HL-60 (cell line): ENCODE data around the gene ABCA2.

Source experiments
- DNase-seq, 2 experiments: peaks; one replicate each; pipeline ENCODE4 v3.0.0-alpha.2; 2010 to 2020; ENCODE audit warnings: low read depth in 1 of 2, low spot score in 1 of 2
- H3K27ac ChIP-seq: fragments of 250-450 bp; sonication (Bioruptor Pico); replicated peaks from 2 replicates; pipeline ENCODE4 v1.5.1; 2020; ENCODE audit warnings: mild to moderate bottlenecking, moderate library complexity
- H3K27me3 ChIP-seq: fragments of 250-450 bp; sonication (Bioruptor Pico); 2 replicates; pipeline ENCODE4 v1.5.1; 2021; ENCODE audit warnings: mild to moderate bottlenecking, moderate library complexity; ENCODE audit not compliant: insufficient read depth, poor library complexity, severe bottlenecking
- H3K4me3 ChIP-seq: replicated peaks from 2 replicates; pipeline ENCODE4 v1.5.1; 2011; ENCODE audit warnings: mild to moderate bottlenecking, control low read depth, low read length; ENCODE audit not compliant: insufficient read depth
- GABPA ChIP-seq: IDR thresholded peaks from 2 replicates; pipeline ENCODE4 v1.6.1; 2012; ENCODE audit warnings: low read depth
- POLR2AphosphoS5 ChIP-seq: IDR thresholded peaks from 2 replicates; pipeline ENCODE4 v1.6.1; 2012; ENCODE audit warnings: low read depth
- SPI1 ChIP-seq: IDR thresholded peaks from 2 replicates; pipeline ENCODE4 v1.6.1; 2012; ENCODE audit warnings: low read depth, mild to moderate bottlenecking, borderline replicate concordance
- TF ChIP-seq, protein P1 (sequence below): IDR thresholded peaks from 2 replicates; pipeline ENCODE4 v1.6.1; 2012; ENCODE audit warnings: low read depth; ENCODE audit not compliant: insufficient replicate concordance
- TF ChIP-seq, protein P2 (sequence below): IDR thresholded peaks from one replicate; pipeline ENCODE4 v1.5.1; 2011; ENCODE audit warnings: low read length, control low read depth, inconsistent platforms; ENCODE audit not compliant: insufficient read depth

Gene ABCA2

DNA sequence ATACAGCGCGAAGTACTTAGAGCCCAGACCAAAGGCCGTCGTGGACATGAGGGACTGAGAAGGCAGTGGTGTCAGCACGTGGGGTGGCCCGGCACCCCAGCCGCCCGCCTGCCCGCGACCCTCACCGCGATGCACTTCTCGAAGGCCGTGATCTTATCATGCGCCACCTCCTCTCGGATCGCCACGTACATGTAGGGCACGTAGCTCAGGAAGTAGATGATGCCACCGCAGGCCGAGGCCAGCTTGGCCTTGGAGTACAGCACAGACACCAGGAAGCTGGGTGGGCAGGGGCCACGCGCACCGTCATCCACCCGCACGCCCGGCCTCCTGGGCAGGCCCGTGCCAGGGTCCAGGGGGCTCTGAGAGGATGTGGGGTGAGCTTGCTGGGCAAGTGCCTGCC is 11.0 kb downstream of the ABCA2 start:
- Histone ChIP-seq H3K27ac (no peak overlapping the region), H3K27me3 (no peaks in the 10 kb centered on the region), H3K4me3 (no peak overlapping the region)
- no peak for DNase-seq
- TF ChIP-seq POLR2AphosphoS5 (no peak), SPI1 (no peak), GABPA (no peak)
- TF ChIP-seq, protein P1, sequence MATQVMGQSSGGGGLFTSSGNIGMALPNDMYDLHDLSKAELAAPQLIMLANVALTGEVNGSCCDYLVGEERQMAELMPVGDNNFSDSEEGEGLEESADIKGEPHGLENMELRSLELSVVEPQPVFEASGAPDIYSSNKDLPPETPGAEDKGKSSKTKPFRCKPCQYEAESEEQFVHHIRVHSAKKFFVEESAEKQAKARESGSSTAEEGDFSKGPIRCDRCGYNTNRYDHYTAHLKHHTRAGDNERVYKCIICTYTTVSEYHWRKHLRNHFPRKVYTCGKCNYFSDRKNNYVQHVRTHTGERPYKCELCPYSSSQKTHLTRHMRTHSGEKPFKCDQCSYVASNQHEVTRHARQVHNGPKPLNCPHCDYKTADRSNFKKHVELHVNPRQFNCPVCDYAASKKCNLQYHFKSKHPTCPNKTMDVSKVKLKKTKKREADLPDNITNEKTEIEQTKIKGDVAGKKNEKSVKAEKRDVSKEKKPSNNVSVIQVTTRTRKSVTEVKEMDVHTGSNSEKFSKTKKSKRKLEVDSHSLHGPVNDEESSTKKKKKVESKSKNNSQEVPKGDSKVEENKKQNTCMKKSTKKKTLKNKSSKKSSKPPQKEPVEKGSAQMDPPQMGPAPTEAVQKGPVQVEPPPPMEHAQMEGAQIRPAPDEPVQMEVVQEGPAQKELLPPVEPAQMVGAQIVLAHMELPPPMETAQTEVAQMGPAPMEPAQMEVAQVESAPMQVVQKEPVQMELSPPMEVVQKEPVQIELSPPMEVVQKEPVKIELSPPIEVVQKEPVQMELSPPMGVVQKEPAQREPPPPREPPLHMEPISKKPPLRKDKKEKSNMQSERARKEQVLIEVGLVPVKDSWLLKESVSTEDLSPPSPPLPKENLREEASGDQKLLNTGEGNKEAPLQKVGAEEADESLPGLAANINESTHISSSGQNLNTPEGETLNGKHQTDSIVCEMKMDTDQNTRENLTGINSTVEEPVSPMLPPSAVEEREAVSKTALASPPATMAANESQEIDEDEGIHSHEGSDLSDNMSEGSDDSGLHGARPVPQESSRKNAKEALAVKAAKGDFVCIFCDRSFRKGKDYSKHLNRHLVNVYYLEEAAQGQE = no peak
- TF ChIP-seq, protein P2, sequence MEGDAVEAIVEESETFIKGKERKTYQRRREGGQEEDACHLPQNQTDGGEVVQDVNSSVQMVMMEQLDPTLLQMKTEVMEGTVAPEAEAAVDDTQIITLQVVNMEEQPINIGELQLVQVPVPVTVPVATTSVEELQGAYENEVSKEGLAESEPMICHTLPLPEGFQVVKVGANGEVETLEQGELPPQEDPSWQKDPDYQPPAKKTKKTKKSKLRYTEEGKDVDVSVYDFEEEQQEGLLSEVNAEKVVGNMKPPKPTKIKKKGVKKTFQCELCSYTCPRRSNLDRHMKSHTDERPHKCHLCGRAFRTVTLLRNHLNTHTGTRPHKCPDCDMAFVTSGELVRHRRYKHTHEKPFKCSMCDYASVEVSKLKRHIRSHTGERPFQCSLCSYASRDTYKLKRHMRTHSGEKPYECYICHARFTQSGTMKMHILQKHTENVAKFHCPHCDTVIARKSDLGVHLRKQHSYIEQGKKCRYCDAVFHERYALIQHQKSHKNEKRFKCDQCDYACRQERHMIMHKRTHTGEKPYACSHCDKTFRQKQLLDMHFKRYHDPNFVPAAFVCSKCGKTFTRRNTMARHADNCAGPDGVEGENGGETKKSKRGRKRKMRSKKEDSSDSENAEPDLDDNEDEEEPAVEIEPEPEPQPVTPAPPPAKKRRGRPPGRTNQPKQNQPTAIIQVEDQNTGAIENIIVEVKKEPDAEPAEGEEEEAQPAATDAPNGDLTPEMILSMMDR = no peak

DNA sequence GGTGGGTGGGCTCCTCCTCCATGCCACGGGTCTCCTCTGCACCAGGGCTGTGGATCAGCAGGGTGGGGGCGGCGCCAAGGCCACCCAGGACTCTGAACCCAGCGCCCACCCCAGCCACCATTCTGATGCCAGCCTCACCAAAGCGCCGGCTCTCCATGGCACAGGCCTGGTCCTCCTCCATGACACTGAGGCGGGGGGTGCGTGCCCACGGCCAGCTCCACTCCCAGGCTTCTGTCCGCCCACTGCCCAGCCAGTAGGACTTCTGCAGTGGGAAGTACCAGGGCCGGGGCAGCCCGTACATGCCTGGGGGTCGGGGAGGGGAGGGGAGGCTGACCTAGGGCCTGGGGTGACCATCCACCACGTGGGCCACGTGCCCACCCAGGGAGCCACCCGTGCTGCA is 11.6 kb downstream of the ABCA2 start:
- no peaks in the 10 kb centered on the region for H3K27me3 ChIP-seq
- no peak overlapping the region for H3K4me3 ChIP-seq
- H3K27ac ChIP-seq = no peak overlapping the region
- TF ChIP-seq POLR2AphosphoS5 (no peak), GABPA (no peak), SPI1 (no peak)
- TF ChIP-seq, protein P2 = no peak
- TF ChIP-seq, protein P1 = no peak
- no peak for DNase-seq

DNA sequence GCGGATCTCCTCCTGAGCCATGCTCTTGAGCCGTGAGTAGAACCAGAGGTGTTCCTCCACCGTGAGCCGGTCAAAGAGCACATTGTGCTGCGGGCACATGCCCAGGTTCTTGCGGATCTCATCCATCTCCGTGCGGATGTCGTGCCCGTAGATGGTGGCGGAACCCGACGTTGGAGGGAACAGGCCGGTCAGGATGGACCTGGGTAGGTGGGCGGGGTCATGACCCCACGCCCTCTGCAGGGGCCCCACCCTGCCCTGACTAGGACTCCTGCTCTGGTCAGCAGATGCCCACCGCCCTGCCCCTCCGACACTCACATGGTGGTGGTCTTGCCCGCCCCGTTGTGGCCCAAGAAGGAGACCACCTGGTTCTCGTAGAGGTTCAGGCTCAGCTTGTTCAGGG is 12.1 kb downstream of the ABCA2 start:
- no peak for TF ChIP-seq GABPA
- TF ChIP-seq SPI1 = no peak
- TF ChIP-seq, protein P1 = no peak
- TF ChIP-seq POLR2AphosphoS5 = no peak
- TF ChIP-seq, protein P2 = no peak
- H3K27me3 ChIP-seq = no peaks in the 10 kb centered on the region

More for the DNA sequence above, 12.1 kb downstream of the ABCA2 start:
- Histone ChIP-seq H3K27ac (no peak overlapping the region), H3K4me3 (no peak overlapping the region)
- DNase-seq = no peak
